Measurements from ENCODE around the gene LRMDA. TPM values are rescaled to one million over a fixed set of nuclear protein-coding genes. Genes with fewer than 3 reads are reported as not detected.

LRMDA gene
- polyA plus RNA-seq, 1 donor (not counting 4 experiments of a cell fraction or from before 2014, with no cell fraction given), result not detected

DNA sequence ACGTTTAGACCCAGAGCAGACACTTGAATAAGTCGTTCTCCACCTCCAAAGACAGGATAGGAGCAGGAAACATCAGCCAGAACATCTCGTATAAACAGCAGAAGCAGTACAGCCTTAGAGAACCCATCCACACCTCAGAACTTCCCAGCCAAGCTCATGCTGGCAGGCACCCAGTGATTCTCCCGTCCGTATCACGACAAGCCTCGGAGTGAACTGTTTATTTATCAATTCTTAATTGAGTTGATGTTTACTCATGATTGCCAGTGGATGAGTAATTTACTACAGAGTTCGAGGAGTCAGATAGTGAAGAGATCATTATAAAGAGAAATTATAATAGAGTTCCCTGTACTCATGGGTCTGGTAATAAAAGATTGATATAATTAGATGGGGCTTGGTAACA is 811.5 kb downstream of the LRMDA start:
- FAIRE-seq, result no peak
- no peak overlapping the region for H2AFZ ChIP-seq (ENCODE audit: control insufficient read depth, low read length)

GRCh38 chr10:76244061-76244686 is 812.8 kb downstream of the LRMDA start:
- no peaks in the 10 kb centered on the region for H3K4me1 ChIP-seq (ENCODE audit: control insufficient read depth, extremely low read depth, insufficient read depth, low read length)
- no peaks in the 10 kb centered on the region for H4K20me1 ChIP-seq (ENCODE audit: control insufficient read depth, extremely low read depth, insufficient read depth, low read length)
- H3K36me3 ChIP-seq (ENCODE audit: control insufficient read depth in 2 of 2, extremely low read depth in 1 of 2, insufficient read depth in 2 of 2, low read length in 2 of 2), result no peaks in the 10 kb centered on the region
- no peaks in the 10 kb centered on the region for H3K9me1 ChIP-seq (ENCODE audit: control insufficient read depth, extremely low read depth, insufficient read depth, low read length)
- DNase-seq (ENCODE audit: low read depth, low spot score) (no peak), FAIRE-seq (no peak)
- no peak overlapping the region for H2AFZ ChIP-seq (ENCODE audit: control insufficient read depth, low read length)
- H3K9ac ChIP-seq (ENCODE audit: control insufficient read depth, extremely low read depth, insufficient read depth, low read length), result no peak overlapping the region
- TF ChIP-seq CTCF (optimal IDR thresholded peaks at IDR 0.05 in 1 of 3, IDR thresholded peaks at IDR 0.05 in 1 of 3, conservative IDR thresholded peaks at IDR 0.05 in 1 of 3; ENCODE audit: extremely low read depth in 1 of 3, insufficient read depth in 2 of 3, low read length in 3 of 3), result no peak
- no peaks in the 10 kb centered on the region for H3K79me2 ChIP-seq (ENCODE audit: control insufficient read depth, insufficient read depth, low read length)
- H3K9me3 ChIP-seq (ENCODE audit: control insufficient read depth, low read depth, low read length), result no peaks in the 10 kb centered on the region
- no peak overlapping the region for H3K27ac ChIP-seq (ENCODE audit: control insufficient read depth, insufficient read depth, low read length)
- H3K4me3 ChIP-seq (ENCODE audit: control insufficient read depth in 2 of 3, extremely low read depth in 1 of 3, insufficient read depth in 2 of 3, low read depth in 1 of 3, low read length in 3 of 3), result no peak overlapping the region
- H3K27me3 ChIP-seq (ENCODE audit: control insufficient read depth, extremely low read depth, insufficient read depth, low read length), result no peaks in the 10 kb centered on the region
- H3K4me2 ChIP-seq (ENCODE audit: control insufficient read depth, extremely low read depth, insufficient read depth, low read depth, low read length), result no peak overlapping the region
- dilution Hi-C loops (cut with MboI; ENCODE audit: extremely low pct_ligation_motif_present, low sequenced_read_pairs), result no loop called here

More for the DNA sequence above, 811.5 kb downstream of the LRMDA start:
- Histone ChIP-seq H3K4me3 (ENCODE audit: control insufficient read depth in 2 of 3, extremely low read depth in 1 of 3, insufficient read depth in 2 of 3, low read depth in 1 of 3, low read length in 3 of 3) (no peak overlapping the region), H3K27me3 (ENCODE audit: control insufficient read depth, extremely low read depth, insufficient read depth, low read length) (no peaks in the 10 kb centered on the region), H3K79me2 (ENCODE audit: control insufficient read depth, insufficient read depth, low read length) (no peaks in the 10 kb centered on the region), H3K36me3 (ENCODE audit: control insufficient read depth in 2 of 2, extremely low read depth in 1 of 2, insufficient read depth in 2 of 2, low read length in 2 of 2) (no peaks in the 10 kb centered on the region), H3K4me2 (ENCODE audit: control insufficient read depth, extremely low read depth, insufficient read depth, low read depth, low read length) (no peak overlapping the region), H4K20me1 (ENCODE audit: control insufficient read depth, extremely low read depth, insufficient read depth, low read length) (no peaks in the 10 kb centered on the region), H3K9me3 (ENCODE audit: control insufficient read depth, low read depth, low read length) (no peaks in the 10 kb centered on the region), H3K4me1 (ENCODE audit: control insufficient read depth, extremely low read depth, insufficient read depth, low read length) (no peaks in the 10 kb centered on the region), H3K9me1 (ENCODE audit: control insufficient read depth, extremely low read depth, insufficient read depth, low read length) (no peaks in the 10 kb centered on the region), H3K27ac (ENCODE audit: control insufficient read depth, insufficient read depth, low read length) (no peak overlapping the region), H3K9ac (ENCODE audit: control insufficient read depth, extremely low read depth, insufficient read depth, low read length) (no peak overlapping the region)
- DNase-seq (ENCODE audit: low read depth, low spot score), result no peak
- TF ChIP-seq CTCF (optimal IDR thresholded peaks at IDR 0.05 in 1 of 3, IDR thresholded peaks at IDR 0.05 in 1 of 3, conservative IDR thresholded peaks at IDR 0.05 in 1 of 3; ENCODE audit: extremely low read depth in 1 of 3, insufficient read depth in 2 of 3, low read length in 3 of 3) (no peak), EZH2 (IDR thresholded peaks at IDR 0.05; ENCODE audit: low read length) (no peak)
- dilution Hi-C loops (cut with MboI; ENCODE audit: extremely low pct_ligation_motif_present, low sequenced_read_pairs), result no loop called here

Data from keratinocyte (primary cell).